ENCODE results near the gene PPFIBP1. TPM values are rescaled to one million over a fixed set of nuclear protein-coding genes. Genes with fewer than 3 reads are reported as not detected.

PPFIBP1 gene
- total RNA-seq, 1 experiment from 2014 or later: 88.6 TPM

GRCh38 chr12:27644158-27644845 is 120.3 kb downstream of the PPFIBP1 start:
- no TSS peak for BruUV-seq (replicated peaks)

GRCh38 chr12:27645671-27646070 is 121.7 kb downstream of the PPFIBP1 start:
- intact Hi-C loops (cut with micrococcal nuclease; ENCODE audit: unreplicated experiment) (no loop called here), in situ Hi-C loops (cut with HindIII; ENCODE audit: low pct_unique_long_range_greater_than_20kb, low sequenced_read_pairs) (no loop called here)
- CTCF ChIA-PET: no interaction called here
- TF ChIP-seq POLR2AphosphoS5 (IDR thresholded peaks at IDR 0.05; ENCODE audit: low read depth, low read length) (no peak), SIN3A (IDR thresholded peaks at IDR 0.05; ENCODE audit: borderline replicate concordance, insufficient read depth, low read depth, low read length) (no peak)
- no peaks in the 10 kb centered on the region for H3K36me3 ChIP-seq (ENCODE audit: control insufficient read depth, insufficient read depth, low read length)
- H3K4me1 ChIP-seq (ENCODE audit: control insufficient read depth, insufficient read depth, low read length): no peaks in the 10 kb centered on the region
- POLR2A ChIA-PET: no interaction called here
- H3K27ac ChIP-seq (ENCODE audit: low read length): no peak overlapping the region
- ATAC-seq (no peak), DNase-seq (ENCODE audit: low read depth, low spot score) (no peak)
- no peak overlapping the region for H3K4me3 ChIP-seq (ENCODE audit: low read depth in 2 of 2, low read length in 2 of 2)
- H3K9me3 ChIP-seq (ENCODE audit: control insufficient read depth, insufficient read depth, low read depth, low read length): no peaks in the 10 kb centered on the region
- H3K27me3 ChIP-seq (ENCODE audit: control insufficient read depth, insufficient read depth, low read length): no peaks in the 10 kb centered on the region
- no TSS peak for BruUV-seq (replicated peaks)

More at GRCh38 chr12:27644158-27644845, 120.3 kb downstream of the PPFIBP1 start:
- DNase-seq (ENCODE audit: low read depth, low spot score): no peak
- Histone ChIP-seq H3K9me3 (ENCODE audit: control insufficient read depth, insufficient read depth, low read depth, low read length) (no peaks in the 10 kb centered on the region), H3K27me3 (ENCODE audit: control insufficient read depth, insufficient read depth, low read length) (no peaks in the 10 kb centered on the region), H3K4me3 (ENCODE audit: low read depth in 2 of 2, low read length in 2 of 2) (no peak overlapping the region), H3K27ac (ENCODE audit: low read length) (no peak overlapping the region), H3K36me3 (ENCODE audit: control insufficient read depth, insufficient read depth, low read length) (no peaks in the 10 kb centered on the region), H3K4me1 (ENCODE audit: control insufficient read depth, insufficient read depth, low read length) (no peaks in the 10 kb centered on the region)
- TF ChIP-seq SIN3A (IDR thresholded peaks at IDR 0.05; ENCODE audit: borderline replicate concordance, insufficient read depth, low read depth, low read length) (no peak), TCF7L2 (IDR thresholded peaks at IDR 0.05; ENCODE audit: low read depth, low read length) (no peak)
- ChIA-PET CTCF (no interaction called here), POLR2A (no interaction called here)
- intact Hi-C loops (cut with micrococcal nuclease; ENCODE audit: unreplicated experiment) (no loop called here), in situ Hi-C loops (cut with HindIII; ENCODE audit: low pct_unique_long_range_greater_than_20kb, low sequenced_read_pairs) (no loop called here)
- ATAC-seq: no peak

DNA sequence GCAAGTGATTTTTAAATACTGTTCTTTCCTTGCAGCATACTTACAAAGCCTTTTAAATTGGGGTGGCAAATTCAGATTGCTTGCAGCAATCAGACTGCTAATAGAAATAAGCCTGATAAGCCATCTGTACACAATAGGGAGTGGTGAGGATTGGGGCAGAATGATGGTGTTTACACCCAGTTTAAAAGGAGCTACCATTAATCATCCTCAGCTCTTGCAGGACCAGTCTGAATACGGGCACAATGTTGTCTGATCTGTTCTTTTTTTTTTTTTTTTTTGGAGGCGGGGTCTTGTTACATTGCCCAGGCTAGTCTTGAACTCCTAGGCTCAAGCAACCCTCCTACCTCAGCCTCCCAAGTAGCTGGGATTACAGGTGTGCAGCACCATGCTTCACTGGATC is 122.1 kb downstream of the PPFIBP1 start:
- H3K36me3 ChIP-seq (ENCODE audit: control insufficient read depth, insufficient read depth, low read length): no peaks in the 10 kb centered on the region
- no peaks in the 10 kb centered on the region for H3K4me1 ChIP-seq (ENCODE audit: control insufficient read depth, insufficient read depth, low read length)
- no peaks in the 10 kb centered on the region for H3K27me3 ChIP-seq (ENCODE audit: control insufficient read depth, insufficient read depth, low read length)
- CTCF ChIA-PET: no interaction called here
- POLR2A ChIA-PET: no interaction called here
- TF ChIP-seq REST (IDR thresholded peaks at IDR 0.05; ENCODE audit: insufficient read depth in 1 of 2, low read depth in 2 of 2, low read length in 1 of 2): no peak
- TF ChIP-seq, protein P1, sequence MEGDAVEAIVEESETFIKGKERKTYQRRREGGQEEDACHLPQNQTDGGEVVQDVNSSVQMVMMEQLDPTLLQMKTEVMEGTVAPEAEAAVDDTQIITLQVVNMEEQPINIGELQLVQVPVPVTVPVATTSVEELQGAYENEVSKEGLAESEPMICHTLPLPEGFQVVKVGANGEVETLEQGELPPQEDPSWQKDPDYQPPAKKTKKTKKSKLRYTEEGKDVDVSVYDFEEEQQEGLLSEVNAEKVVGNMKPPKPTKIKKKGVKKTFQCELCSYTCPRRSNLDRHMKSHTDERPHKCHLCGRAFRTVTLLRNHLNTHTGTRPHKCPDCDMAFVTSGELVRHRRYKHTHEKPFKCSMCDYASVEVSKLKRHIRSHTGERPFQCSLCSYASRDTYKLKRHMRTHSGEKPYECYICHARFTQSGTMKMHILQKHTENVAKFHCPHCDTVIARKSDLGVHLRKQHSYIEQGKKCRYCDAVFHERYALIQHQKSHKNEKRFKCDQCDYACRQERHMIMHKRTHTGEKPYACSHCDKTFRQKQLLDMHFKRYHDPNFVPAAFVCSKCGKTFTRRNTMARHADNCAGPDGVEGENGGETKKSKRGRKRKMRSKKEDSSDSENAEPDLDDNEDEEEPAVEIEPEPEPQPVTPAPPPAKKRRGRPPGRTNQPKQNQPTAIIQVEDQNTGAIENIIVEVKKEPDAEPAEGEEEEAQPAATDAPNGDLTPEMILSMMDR (IDR thresholded peaks at IDR 0.05): no peak
- no peak for TF ChIP-seq SIN3A (IDR thresholded peaks at IDR 0.05; ENCODE audit: borderline replicate concordance, insufficient read depth, low read depth, low read length)
- no peak for TF ChIP-seq TCF7L2 (IDR thresholded peaks at IDR 0.05; ENCODE audit: low read depth, low read length)
- no peak for TF ChIP-seq POLR2AphosphoS5 (IDR thresholded peaks at IDR 0.05; ENCODE audit: low read depth, low read length)
- no TSS peak for BruUV-seq (replicated peaks)
- no peaks in the 10 kb centered on the region for H3K9me3 ChIP-seq (ENCODE audit: control insufficient read depth, insufficient read depth, low read depth, low read length)
- DNase-seq (ENCODE audit: low read depth, low spot score) (no peak), ATAC-seq (no peak)
- no peak overlapping the region for H3K27ac ChIP-seq (ENCODE audit: low read length)
- no peak overlapping the region for H3K4me3 ChIP-seq (ENCODE audit: low read depth in 2 of 2, low read length in 2 of 2)
- in situ Hi-C loops (cut with HindIII; ENCODE audit: low pct_unique_long_range_greater_than_20kb, low sequenced_read_pairs) (no loop called here), intact Hi-C loops (cut with micrococcal nuclease; ENCODE audit: unreplicated experiment) (no loop called here)
